HepG2 (cell line): ENCODE data around the gene PLPP3.

ENCODE experiments used
- ARNTL ChIP-seq: sonication (generic); formaldehyde crosslinking; IDR thresholded peaks from 2 replicates; pipeline ENCODE4 v1.4.0; 2020; ENCODE audit warnings: mild to moderate bottlenecking, missing genetic modification reagents
- CHD2 ChIP-seq: IDR thresholded peaks from 2 replicates; pipeline ENCODE4 v1.6.1; 2011; ENCODE audit warnings: low read depth, low read length, improper control_type of control experiment
- DRAP1 ChIP-seq: IDR thresholded peaks from 2 replicates; pipeline ENCODE4 v1.6.1; 2016; ENCODE audit warnings: missing genetic modification reagents, missing compliant biosample characterization
- FOXM1 ChIP-seq: sonication (generic); formaldehyde crosslinking; IDR thresholded peaks from 2 replicates; pipeline ENCODE4 v1.5.0; 2020; ENCODE audit warnings: missing genetic modification reagents
- MAFG ChIP-seq: sonication (generic); formaldehyde crosslinking; IDR thresholded peaks from 2 replicates; pipeline ENCODE4 v1.5.1; 2020; ENCODE audit warnings: mild to moderate bottlenecking, missing genetic modification reagents
- POLR2A ChIP-seq, 2 experiments: IDR thresholded peaks; 2 replicates each; pipeline ENCODE4 v1.6.1; 2011; ENCODE audit warnings: low read depth in 2 of 2, low read length in 2 of 2, mild to moderate bottlenecking in 1 of 2, moderate library complexity in 1 of 2; ENCODE audit not compliant: insufficient read depth in 1 of 2
- ZNF513 ChIP-seq: sonication (generic); formaldehyde crosslinking; conservative IDR thresholded peaks from 2 replicates; pipeline ENCODE4 v1.5.0; 2020; ENCODE audit warnings: missing genetic modification reagents
- ZNF703 ChIP-seq: sonication (generic); formaldehyde crosslinking; IDR thresholded peaks from 2 replicates; pipeline ENCODE4 v1.5.1; 2020; ENCODE audit warnings: missing genetic modification reagents, mild to moderate bottlenecking, moderate library complexity, borderline replicate concordance
- TF ChIP-seq, protein P1 (sequence below): IDR thresholded peaks from 2 replicates; pipeline ENCODE4 v1.6.1; 2016; ENCODE audit warnings: missing compliant biosample characterization, missing genetic modification reagents, borderline replicate concordance

DNA sequence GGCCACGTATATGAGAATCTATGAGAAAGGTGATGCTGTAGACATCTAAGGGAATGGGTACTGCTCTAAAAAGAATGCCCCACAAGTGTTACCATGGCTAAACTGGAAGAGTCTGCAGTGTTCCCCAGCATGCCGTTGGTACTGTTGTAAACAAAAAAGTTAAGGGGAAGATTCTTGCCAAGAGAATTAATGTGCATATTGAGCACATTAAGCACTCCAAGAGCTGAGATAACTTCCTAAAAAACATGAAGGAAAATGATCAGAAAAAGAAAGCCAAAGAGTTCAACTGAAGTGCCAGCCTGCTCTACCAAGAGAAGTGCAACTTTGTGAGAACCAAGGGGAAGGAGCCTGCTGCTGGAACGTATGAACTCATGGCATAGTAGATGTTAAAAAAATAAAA lies 40.8 kb downstream of the PLPP3 start:
- TF ChIP-seq ZNF703 (CRISPR knock-in tag) (no peak), POLR2A (IDR thresholded peaks at IDR 0.05; ENCODE audit: insufficient read depth in 1 of 2, low read depth in 2 of 2, low read length in 2 of 2) (no peak), DRAP1 (CRISPR knock-in tag) (no peak), CHD2 (no peak), ZNF513 (no peak), MAFG (CRISPR knock-in tag) (no peak), ARNTL (CRISPR knock-in tag) (no peak), FOXM1 (CRISPR knock-in tag) (no peak)
- TF ChIP-seq, protein P1, sequence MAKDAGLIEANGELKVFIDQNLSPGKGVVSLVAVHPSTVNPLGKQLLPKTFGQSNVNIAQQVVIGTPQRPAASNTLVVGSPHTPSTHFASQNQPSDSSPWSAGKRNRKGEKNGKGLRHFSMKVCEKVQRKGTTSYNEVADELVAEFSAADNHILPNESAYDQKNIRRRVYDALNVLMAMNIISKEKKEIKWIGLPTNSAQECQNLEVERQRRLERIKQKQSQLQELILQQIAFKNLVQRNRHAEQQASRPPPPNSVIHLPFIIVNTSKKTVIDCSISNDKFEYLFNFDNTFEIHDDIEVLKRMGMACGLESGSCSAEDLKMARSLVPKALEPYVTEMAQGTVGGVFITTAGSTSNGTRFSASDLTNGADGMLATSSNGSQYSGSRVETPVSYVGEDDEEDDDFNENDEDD (CRISPR knock-in tag): no peak
